GM13976 (cell line): ENCODE results near the gene EPHA10.

Source experiments
- DNase-seq: peaks from one replicate; pipeline ENCODE4 v3.0.0; 2012; ENCODE audit warnings: low spot score
- in situ Hi-C: fragments of 300-500 bp; cut with MboI; formaldehyde crosslinking; loops from one replicate; pipeline ENCODE4 v1.12.0; 2022; ENCODE audit warnings: low sequenced_read_pairs, mixed read lengths, inconsistent platforms; ENCODE audit not compliant: unreplicated experiment
- TF ChIP-seq, protein P1 (sequence below): IDR thresholded peaks from 2 replicates; pipeline ENCODE4 v1.5.1; 2012; ENCODE audit warnings: borderline replicate concordance, mild to moderate bottlenecking; ENCODE audit not compliant: insufficient read depth; ENCODE audit errors: extremely low read depth, missing control alignments, control extremely low read depth

Gene EPHA10

DNA sequence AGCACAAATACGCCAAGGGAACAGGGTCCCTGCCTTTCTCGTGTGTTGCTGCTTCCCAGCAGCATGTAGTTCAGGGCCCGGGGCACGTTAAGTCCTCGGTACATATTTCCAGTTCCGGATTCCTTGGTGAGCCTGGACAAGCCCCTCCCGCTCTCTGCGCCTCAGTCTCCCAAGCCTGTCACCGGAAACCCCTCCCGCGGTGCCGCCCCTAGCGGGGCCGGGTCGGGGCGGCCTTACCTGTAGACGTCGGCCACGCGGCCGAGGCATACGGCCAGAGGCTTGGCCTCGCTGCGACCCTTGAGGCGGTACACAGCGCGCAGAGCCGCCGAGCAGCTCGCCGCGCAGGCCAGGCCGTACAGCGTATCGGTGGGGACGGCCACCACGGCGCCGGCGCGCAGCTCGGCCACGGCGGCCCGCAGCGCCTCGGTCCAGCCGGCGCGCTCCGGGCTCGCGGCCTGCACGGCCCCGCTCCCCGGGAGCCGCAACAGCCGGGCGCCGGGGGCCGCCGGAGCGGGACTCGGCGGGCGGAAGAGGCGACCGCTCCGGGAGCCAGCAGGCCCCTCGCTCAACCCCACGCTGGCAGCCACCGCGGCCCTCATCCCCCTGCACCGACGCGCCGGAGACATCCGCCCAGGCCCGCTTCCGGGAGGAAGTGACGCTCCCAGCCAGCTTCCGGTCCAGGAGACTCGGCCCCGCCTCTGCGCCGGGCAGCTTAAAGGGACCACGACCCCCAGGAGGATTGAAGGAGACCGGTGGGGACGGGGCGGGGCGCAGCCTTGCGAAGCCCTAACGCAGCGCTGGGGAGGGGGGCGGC is 42.8 kb upstream of the EPHA10 start, which contains the start of the genes C1orf122 and YRDC:
Gene C1orf122, plus strand, starts transcription at position 236 of the 814 bp plus-strand sequence. CDS start 615 bp downstream, outside the sequence.
Gene YRDC, minus strand, starts transcription at position 654 of the 814 bp plus-strand sequence. Its CDS starts 28 bp downstream, at position 626.
- TF ChIP-seq, protein P1, sequence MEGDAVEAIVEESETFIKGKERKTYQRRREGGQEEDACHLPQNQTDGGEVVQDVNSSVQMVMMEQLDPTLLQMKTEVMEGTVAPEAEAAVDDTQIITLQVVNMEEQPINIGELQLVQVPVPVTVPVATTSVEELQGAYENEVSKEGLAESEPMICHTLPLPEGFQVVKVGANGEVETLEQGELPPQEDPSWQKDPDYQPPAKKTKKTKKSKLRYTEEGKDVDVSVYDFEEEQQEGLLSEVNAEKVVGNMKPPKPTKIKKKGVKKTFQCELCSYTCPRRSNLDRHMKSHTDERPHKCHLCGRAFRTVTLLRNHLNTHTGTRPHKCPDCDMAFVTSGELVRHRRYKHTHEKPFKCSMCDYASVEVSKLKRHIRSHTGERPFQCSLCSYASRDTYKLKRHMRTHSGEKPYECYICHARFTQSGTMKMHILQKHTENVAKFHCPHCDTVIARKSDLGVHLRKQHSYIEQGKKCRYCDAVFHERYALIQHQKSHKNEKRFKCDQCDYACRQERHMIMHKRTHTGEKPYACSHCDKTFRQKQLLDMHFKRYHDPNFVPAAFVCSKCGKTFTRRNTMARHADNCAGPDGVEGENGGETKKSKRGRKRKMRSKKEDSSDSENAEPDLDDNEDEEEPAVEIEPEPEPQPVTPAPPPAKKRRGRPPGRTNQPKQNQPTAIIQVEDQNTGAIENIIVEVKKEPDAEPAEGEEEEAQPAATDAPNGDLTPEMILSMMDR = no peak
- in situ Hi-C loops = no loop called here
- peak; percentile 99 for DNase-seq

- TF ChIP-seq, protein P1 = no peak
- DNase-seq = no peak
- in situ Hi-C loops = no loop called here
Measured at GRCh38 chr1:37807220-37807554, 42.3 kb upstream of the EPHA10 start.

- in situ Hi-C loops = no loop called here
- no peak for DNase-seq
- TF ChIP-seq, protein P1 = no peak
Measured at GRCh38 chr1:37802439-37802838, 37.5 kb upstream of the EPHA10 start.

DNA sequence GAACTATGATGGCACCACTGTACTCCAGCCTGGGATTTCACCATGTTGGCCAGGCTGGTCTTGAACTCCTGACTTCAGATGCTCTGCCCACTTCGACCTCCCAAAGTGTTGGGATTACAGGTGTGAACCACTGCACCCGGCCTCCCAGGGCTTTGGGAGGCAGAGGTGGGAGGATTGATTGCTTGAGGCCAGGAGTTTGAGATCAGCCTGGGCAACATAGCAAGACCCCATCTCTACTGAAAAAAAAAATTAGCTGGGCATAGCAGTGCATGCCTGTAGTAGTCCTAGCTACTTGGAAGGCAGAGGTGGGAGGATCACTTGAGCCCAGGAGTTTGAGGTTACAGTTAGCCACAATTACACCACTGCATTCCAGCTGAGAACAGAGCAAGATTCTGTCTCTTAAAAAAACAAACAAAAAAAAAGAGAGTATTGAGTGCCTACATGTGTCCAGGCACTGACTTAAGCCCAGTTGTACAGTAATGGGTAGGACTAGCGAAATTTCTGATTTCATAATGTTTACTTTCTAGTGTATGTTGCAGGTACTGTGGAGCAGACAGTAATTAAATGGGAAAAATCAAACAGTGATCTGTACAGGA is 32.9 kb upstream of the EPHA10 start:
- TF ChIP-seq, protein P1 = no peak
- in situ Hi-C loops = no loop called here
- no peak for DNase-seq

DNA sequence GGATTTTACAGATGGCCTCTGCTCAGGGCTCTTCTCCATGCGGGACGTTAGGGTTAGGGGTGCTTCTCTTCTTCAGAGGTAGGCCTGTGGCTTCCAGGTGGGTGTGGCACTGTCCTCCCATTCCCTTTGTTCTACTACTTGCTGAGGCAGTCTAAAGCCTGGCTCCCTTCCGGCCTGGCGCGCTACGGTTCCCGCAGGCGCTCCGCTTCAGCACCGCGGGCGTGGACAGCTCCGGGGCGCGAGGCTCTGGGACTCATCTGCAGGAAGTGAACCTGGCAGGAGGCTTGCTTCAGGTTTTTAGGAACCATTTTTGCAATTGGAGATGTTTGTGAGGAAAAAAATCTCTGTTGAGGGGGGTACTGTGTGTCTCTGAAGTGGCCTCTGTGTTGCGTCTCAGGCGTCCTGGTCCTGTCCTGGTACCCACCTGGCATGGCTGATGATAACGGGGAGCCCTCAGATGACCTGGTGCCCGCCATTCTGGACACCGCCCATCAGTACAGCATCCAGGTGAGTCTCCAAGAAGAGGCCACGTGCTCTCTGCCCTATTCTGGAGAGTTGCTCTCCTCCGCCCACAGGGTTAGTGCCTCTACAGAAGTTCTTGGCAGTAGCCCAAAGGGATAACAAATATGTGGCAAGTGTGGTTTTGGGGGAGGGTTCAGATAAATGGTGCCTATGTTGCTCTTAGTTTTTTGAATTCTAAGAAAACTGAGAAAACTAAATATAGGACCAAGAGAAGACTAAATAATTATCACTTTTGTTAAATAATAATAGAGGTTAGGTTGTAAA is 30.6 kb upstream of the EPHA10 start:
- DNase-seq = peak; percentile 63
- in situ Hi-C loops = no loop called here
- TF ChIP-seq, protein P1 = no peak
